PC-3 (cell line): Measurements from ENCODE around the gene WDR88. TPM values are rescaled to one million over a fixed set of nuclear protein-coding genes. Genes with fewer than 3 reads are reported as not detected.
A peak's percentile ranks its signal among the peaks of the same experiment; 100 is the strongest.
"Not testable (repeated sequence)": the region's sequence is repeated elsewhere in the genome, so short reads cannot be mapped to it uniquely, and the experiment has no call there.

Experiments
- ATAC-seq: fragments of 200-7000 bp; cut with Tn5 transposase; 2 replicates; pipeline ENCODE4 v1.9.1; 2020; ENCODE audit warnings: mild to moderate bottlenecking, moderate library complexity
- BruUV-seq: library from RNA; stranded (reverse); fragments of 400-500 nt; replicated peaks from 2 replicates; lab custom pipeline; 2021; lab: Mats Ljungman, UMichigan
- CTCF ChIA-PET: fragments of 300-600 bp; sonication (Branson Sonifier 250); formaldehyde crosslinking; loops from one replicate; lab custom pipeline; 2022; ENCODE audit warnings: antibody characterized with exemption; lab: Charles Lee
- POLR2A ChIA-PET: fragments of 300-600 bp; sonication (Branson Sonifier 250); formaldehyde crosslinking; loops from one replicate; lab custom pipeline; 2022; ENCODE audit warnings: antibody characterized with exemption; ENCODE audit not compliant: unreplicated experiment; lab: Charles Lee
- DNase-seq: peaks from one replicate; pipeline ENCODE4 v3.0.0-alpha.2; 2015
- H2AFZ ChIP-seq: fragments of 300-600 bp; sonication (generic); 2 replicates; pipeline ENCODE4 v1.6.0; 2016; ENCODE audit warnings: antibody characterized with exemption, low read length
- H3F3A ChIP-seq: fragments of 300-600 bp; sonication (generic); one replicate; pipeline ENCODE4 v1.6.0; 2017; ENCODE audit warnings: antibody characterized with exemption, low read length, control low read depth, mild to moderate bottlenecking; ENCODE audit not compliant: unreplicated experiment
- H3K27ac ChIP-seq: fragments of 300-600 bp; sonication (generic); 2 replicates; pipeline ENCODE4 v1.5.1; 2016; ENCODE audit warnings: mild to moderate bottlenecking, low read length
- H3K27me3 ChIP-seq: fragments of 300-600 bp; sonication (generic); 2 replicates; pipeline ENCODE4 v1.6.1; 2016; ENCODE audit warnings: low read length, mixed read lengths
- H3K36me3 ChIP-seq: fragments of 300-600 bp; sonication (generic); 2 replicates; pipeline ENCODE4 v1.6.1; 2016; ENCODE audit warnings: low read depth, mixed run types, low read length, mixed read lengths
- H3K4me1 ChIP-seq: fragments of 300-600 bp; sonication (generic); 2 replicates; pipeline ENCODE4 v1.5.1; 2016; ENCODE audit warnings: low read length; ENCODE audit not compliant: insufficient read depth
- H3K4me2 ChIP-seq: fragments of 300-600 bp; sonication (generic); 2 replicates; pipeline ENCODE4 v1.6.0; 2016; ENCODE audit warnings: low read length
- H3K4me3 ChIP-seq: fragments of 300-600 bp; sonication (generic); 2 replicates; pipeline ENCODE4 v1.5.1; 2016; ENCODE audit warnings: mild to moderate bottlenecking, low read length, mixed read lengths
- H3K79me2 ChIP-seq: fragments of 300-600 bp; sonication (generic); 2 replicates; pipeline ENCODE4 v1.6.1; 2017; ENCODE audit warnings: low read length, mixed read lengths
- H3K9ac ChIP-seq: fragments of 300-600 bp; sonication (generic); 2 replicates; pipeline ENCODE4 v1.6.0; 2016; ENCODE audit warnings: mild to moderate bottlenecking, low read length
- H3K9me2 ChIP-seq: fragments of 300-600 bp; sonication (generic); replicated peaks from 2 replicates; pipeline ENCODE4 v1.6.1; 2016; ENCODE audit warnings: mixed run types, low read length, mixed read lengths
- H3K9me3 ChIP-seq: fragments of 300-600 bp; sonication (generic); 2 replicates; pipeline ENCODE4 v1.6.1; 2016; ENCODE audit warnings: low read length, mixed read lengths
- H4K20me1 ChIP-seq: fragments of 300-600 bp; sonication (generic); 2 replicates; pipeline ENCODE4 v1.6.1; 2016; ENCODE audit warnings: low read length, mixed read lengths
- CTCF ChIP-seq: fragments of 300-600 bp; sonication (generic); conservative IDR thresholded peaks from 2 replicates; pipeline ENCODE4 v1.5.1; 2017; ENCODE audit warnings: antibody characterized with exemption, low read depth, mild to moderate bottlenecking, low read length
- EZH2 ChIP-seq: fragments of 300-600 bp; sonication (generic); IDR thresholded peaks from one replicate; pipeline ENCODE4 v1.6.1; 2017; ENCODE audit warnings: antibody characterized with exemption, mild to moderate bottlenecking, low read length; ENCODE audit not compliant: unreplicated experiment
- EZH2phosphoT487 ChIP-seq: fragments of 300-600 bp; sonication (generic); IDR thresholded peaks from 2 replicates; pipeline ENCODE4 v1.6.1; 2018; ENCODE audit warnings: mild to moderate bottlenecking, antibody characterized with exemption, low read length, borderline replicate concordance
- intact Hi-C: fragments of 100-400 bp; cut with micrococcal nuclease; formaldehyde crosslinking; loops from 2 replicates; pipeline ENCODE4 v1.9.0; 2023
- total RNA-seq: library from RNA; depleted of rRNA; stranded (reverse); fragments of >200 nt; gene quantifications from 2 replicates; pipeline ENCODE4 v1.2.3, GENCODE V29; 2014

The WDR88 gene
- total RNA-seq, 1 experiment from 2014 or later, result not detected

DNA sequence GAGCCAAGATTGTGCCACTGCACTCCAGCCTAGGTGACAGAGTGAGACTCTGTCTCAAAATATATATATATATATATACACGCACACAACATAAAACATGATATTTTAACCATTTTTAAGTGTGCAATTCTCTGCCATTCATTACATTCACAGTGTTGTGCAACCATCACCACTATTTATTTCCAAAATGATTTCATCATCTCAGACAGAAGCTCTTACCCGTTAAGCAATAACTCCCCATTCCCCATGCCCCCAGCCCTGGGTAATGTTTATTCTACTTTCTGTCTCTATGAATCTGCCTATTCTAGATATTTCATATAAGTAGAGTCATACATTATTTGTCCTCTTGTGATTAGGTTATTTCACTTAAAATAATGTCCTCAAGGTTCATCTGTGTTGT, 20.3 kb downstream of the WDR88 start:
- CTCF ChIA-PET, result no interaction called here
- H3K4me2 ChIP-seq, result no peak overlapping the region
- BruUV-seq, result no TSS peak

DNA sequence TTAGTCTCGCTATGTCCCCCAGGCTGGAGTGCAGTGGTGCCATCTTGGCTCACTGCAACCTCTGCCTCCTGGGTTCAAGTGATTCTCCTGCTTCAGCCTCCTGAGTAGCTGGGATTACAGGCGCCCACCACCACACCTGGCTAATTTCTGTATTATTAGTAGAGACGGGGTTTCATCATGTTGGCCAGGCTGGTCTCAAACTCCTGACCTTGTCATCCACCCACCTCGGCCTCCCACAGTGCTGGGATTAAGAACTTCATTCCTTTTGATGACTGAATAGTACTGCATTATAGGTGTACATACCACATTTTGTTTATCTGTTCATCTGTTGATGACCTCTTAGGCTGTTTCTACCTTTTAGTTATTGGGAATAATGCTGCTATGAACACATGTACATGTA, 20.7 kb downstream of the WDR88 start:
- H3K27me3 ChIP-seq, CTCF ChIA-PET, H3K79me2 ChIP-seq, ATAC-seq, H2AFZ ChIP-seq, H4K20me1 ChIP-seq, H3K9me2 ChIP-seq, H3K4me1 ChIP-seq, intact Hi-C loops, H3K27ac ChIP-seq, H3K9ac ChIP-seq, H3K4me3 ChIP-seq, H3K36me3 ChIP-seq, DNase-seq, H3F3A ChIP-seq, BruUV-seq, H3K9me3 ChIP-seq, POLR2A ChIA-PET, H3K4me2 ChIP-seq: not testable (repeated sequence)

More for the DNA sequence above, 20.3 kb downstream of the WDR88 start:
- no peaks in the 10 kb centered on the region for H3K36me3 ChIP-seq
- H2AFZ ChIP-seq, result no peak overlapping the region
- no peak overlapping the region for H3K4me3 ChIP-seq
- intact Hi-C loops, result no loop called here
- no peak overlapping the region for H3K27ac ChIP-seq
- no peaks in the 10 kb centered on the region for H4K20me1 ChIP-seq
- H3K9me3 ChIP-seq, result no peaks in the 10 kb centered on the region
- H3K9me2 ChIP-seq, result no peaks in the 10 kb centered on the region
- no peak overlapping the region for H3K9ac ChIP-seq
- no peak for TF ChIP-seq CTCF
- TF ChIP-seq EZH2, result no peak
- TF ChIP-seq EZH2phosphoT487, result no peak
- POLR2A ChIA-PET, result no interaction called here
- H3F3A ChIP-seq, result no peaks in the 10 kb centered on the region
- ATAC-seq (no peak), DNase-seq (no peak)
- no peaks in the 10 kb centered on the region for H3K27me3 ChIP-seq
- no peaks in the 10 kb centered on the region for H3K79me2 ChIP-seq
- H3K4me1 ChIP-seq, result no peaks in the 10 kb centered on the region

DNA sequence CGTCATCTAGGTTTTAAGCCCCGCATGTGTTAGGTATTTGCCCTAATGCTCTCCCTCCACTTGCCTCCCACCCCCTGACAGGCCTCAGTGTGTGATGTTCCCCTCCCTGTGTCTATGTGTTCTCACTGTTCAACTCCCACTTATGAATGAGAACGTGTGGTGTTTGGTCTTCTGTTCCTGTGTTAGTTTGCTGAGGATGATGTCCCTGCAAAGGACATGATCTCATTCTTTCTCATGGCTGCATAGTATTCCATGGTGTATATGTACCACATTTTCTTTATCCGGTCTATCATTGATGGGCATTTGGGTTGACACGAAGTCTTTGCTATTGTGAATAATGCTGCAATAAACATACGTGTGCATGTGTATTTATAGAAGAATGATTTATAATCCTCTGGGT, 22.4 kb downstream of the WDR88 start:
- intact Hi-C loops, H2AFZ ChIP-seq, ATAC-seq, H3F3A ChIP-seq, H3K27ac ChIP-seq, H4K20me1 ChIP-seq, H3K9me3 ChIP-seq, H3K9ac ChIP-seq, H3K9me2 ChIP-seq, H3K27me3 ChIP-seq, H3K4me3 ChIP-seq, H3K36me3 ChIP-seq, POLR2A ChIA-PET, BruUV-seq, CTCF ChIA-PET, DNase-seq, H3K79me2 ChIP-seq, H3K4me2 ChIP-seq, H3K4me1 ChIP-seq: not testable (repeated sequence)

- H3K79me2 ChIP-seq, result no peaks in the 10 kb centered on the region
- H3K9ac ChIP-seq, result no peak overlapping the region
- intact Hi-C loops, result no loop called here
- ChIA-PET CTCF (no interaction called here), POLR2A (no interaction called here)
- H3K27me3 ChIP-seq, result no peaks in the 10 kb centered on the region
- no peaks in the 10 kb centered on the region for H4K20me1 ChIP-seq
- H3K36me3 ChIP-seq, result no peaks in the 10 kb centered on the region
- H3K9me2 ChIP-seq, result no peaks in the 10 kb centered on the region
- no peak overlapping the region for H3K27ac ChIP-seq
- H3K4me1 ChIP-seq, result no peaks in the 10 kb centered on the region
- H3K4me2 ChIP-seq, result no peak overlapping the region
- no peaks in the 10 kb centered on the region for H3K9me3 ChIP-seq
- no peak overlapping the region for H3K4me3 ChIP-seq
- no peak overlapping the region for H2AFZ ChIP-seq
- DNase-seq (peak; percentile 11), ATAC-seq (no peak)
- no TSS peak for BruUV-seq
- TF ChIP-seq EZH2phosphoT487, result no peak
- no peak for TF ChIP-seq CTCF
- no peak for TF ChIP-seq EZH2
- no peaks in the 10 kb centered on the region for H3F3A ChIP-seq
Observed at GRCh38 chr19:33156334-33156733, 24.4 kb downstream of the WDR88 start.
